GM18505 (cell line): Measurements from ENCODE around the gene PDE3B.
"Not testable (repeated sequence)": the region's sequence is repeated elsewhere in the genome, so short reads cannot be mapped to it uniquely, and the experiment has no call there.

ENCODE experiments used
- ATAC-seq: cut with Tn5 transposase; IDR thresholded peaks from one replicate; pipeline ENCODE4 v1.9.1; 2021; ENCODE audit not compliant: unreplicated experiment
- POLR2A ChIP-seq: IDR thresholded peaks from 4 replicates; pipeline ENCODE4 v1.6.1; 2011; ENCODE audit warnings: borderline replicate concordance; ENCODE audit not compliant: insufficient read depth, insufficient read length; ENCODE audit errors: extremely low read depth

The PDE3B gene

GRCh38 chr11:14852571-14853177 lies 209.1 kb downstream of the PDE3B start:
- no peak for TF ChIP-seq POLR2A
- ATAC-seq: no peak

GRCh38 chr11:14854057-14854456 lies 210.5 kb downstream of the PDE3B start:
- TF ChIP-seq POLR2A: no peak
- ATAC-seq: no peak

- no peak for TF ChIP-seq POLR2A
- no peak for ATAC-seq
These were observed 212.3 kb downstream of the PDE3B start for GRCh38 chr11:14855890-14856289.

- no peak for ATAC-seq
- no peak for TF ChIP-seq POLR2A
These were observed 214.0 kb downstream of the PDE3B start for GRCh38 chr11:14857621-14858020.

- no peak for ATAC-seq
- TF ChIP-seq POLR2A: no peak
These were observed 214.8 kb downstream of the PDE3B start for GRCh38 chr11:14858404-14858803.

- no peak for ATAC-seq
- TF ChIP-seq POLR2A: no peak
These were observed 216.9 kb downstream of the PDE3B start for GRCh38 chr11:14860511-14860910.

GRCh38 chr11:14861680-14862079 lies 218.1 kb downstream of the PDE3B start:
- ATAC-seq: no peak
- TF ChIP-seq POLR2A: no peak

GRCh38 chr11:14863775-14864174 lies 220.2 kb downstream of the PDE3B start:
- not testable (repeated sequence) for ATAC-seq

GRCh38 chr11:14872032-14872431 lies 228.4 kb downstream of the PDE3B start:
- TF ChIP-seq POLR2A: no peak

GRCh38 chr11:14873632-14874031 lies 230.0 kb downstream of the PDE3B start:
- no peak for TF ChIP-seq POLR2A
- no peak for ATAC-seq

More at GRCh38 chr11:14872032-14872431, 228.4 kb downstream of the PDE3B start:
- ATAC-seq: no peak

- ATAC-seq: no peak
- no peak for TF ChIP-seq POLR2A
These were observed 231.6 kb downstream of the PDE3B start for GRCh38 chr11:14875163-14875562.

GRCh38 chr11:14881576-14882193 lies 238.1 kb downstream of the PDE3B start:
- TF ChIP-seq POLR2A: no peak
- no peak for ATAC-seq

- no peak for TF ChIP-seq POLR2A
- no peak for ATAC-seq
These were observed 238.6 kb downstream of the PDE3B start for GRCh38 chr11:14882196-14882595.

- ATAC-seq: not testable (repeated sequence)
These were observed 240.1 kb downstream of the PDE3B start for GRCh38 chr11:14883683-14884082.
